ENCODE measurements around the gene FERD3L. TPM values are rescaled to one million over a fixed set of nuclear protein-coding genes. Genes with fewer than 3 reads are reported as not detected.

Gene FERD3L
- total RNA-seq, 2 donors from 2014 or later: not detected

DNA sequence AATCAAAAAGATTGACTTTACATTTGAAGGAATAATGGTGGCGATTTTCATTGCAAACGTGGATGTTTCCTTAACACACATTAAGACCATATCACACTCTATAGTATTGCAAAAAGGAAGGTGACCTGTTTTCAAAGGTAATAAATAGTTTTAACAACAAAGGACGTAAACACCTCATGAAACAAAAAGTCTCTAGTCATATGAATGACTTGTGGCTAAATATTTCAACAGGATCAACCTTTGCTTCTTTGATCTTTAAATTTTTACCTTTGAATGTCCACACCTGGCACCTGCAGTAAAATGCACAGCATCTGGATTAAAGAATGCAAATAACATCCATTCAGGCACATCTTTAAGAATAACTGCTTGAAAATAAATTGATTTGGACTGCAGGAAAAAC, 30.0 kb upstream of the FERD3L start:
- TF ChIP-seq, protein P1, sequence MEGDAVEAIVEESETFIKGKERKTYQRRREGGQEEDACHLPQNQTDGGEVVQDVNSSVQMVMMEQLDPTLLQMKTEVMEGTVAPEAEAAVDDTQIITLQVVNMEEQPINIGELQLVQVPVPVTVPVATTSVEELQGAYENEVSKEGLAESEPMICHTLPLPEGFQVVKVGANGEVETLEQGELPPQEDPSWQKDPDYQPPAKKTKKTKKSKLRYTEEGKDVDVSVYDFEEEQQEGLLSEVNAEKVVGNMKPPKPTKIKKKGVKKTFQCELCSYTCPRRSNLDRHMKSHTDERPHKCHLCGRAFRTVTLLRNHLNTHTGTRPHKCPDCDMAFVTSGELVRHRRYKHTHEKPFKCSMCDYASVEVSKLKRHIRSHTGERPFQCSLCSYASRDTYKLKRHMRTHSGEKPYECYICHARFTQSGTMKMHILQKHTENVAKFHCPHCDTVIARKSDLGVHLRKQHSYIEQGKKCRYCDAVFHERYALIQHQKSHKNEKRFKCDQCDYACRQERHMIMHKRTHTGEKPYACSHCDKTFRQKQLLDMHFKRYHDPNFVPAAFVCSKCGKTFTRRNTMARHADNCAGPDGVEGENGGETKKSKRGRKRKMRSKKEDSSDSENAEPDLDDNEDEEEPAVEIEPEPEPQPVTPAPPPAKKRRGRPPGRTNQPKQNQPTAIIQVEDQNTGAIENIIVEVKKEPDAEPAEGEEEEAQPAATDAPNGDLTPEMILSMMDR (IDR thresholded peaks at IDR 0.05): no peak
- ATAC-seq (ENCODE audit: insufficient number of reproducible peaks, low FRiP score, low read depth) (no peak), DNase-seq (ENCODE audit: low spot score) (no peak)
- Histone ChIP-seq H3K4me3 (no peak overlapping the region), H3K27ac (no peak overlapping the region), H3K9me3 (no peaks in the 10 kb centered on the region), H3K27me3 (replicated peaks; ENCODE audit: insufficient read depth) (no peaks in the 10 kb centered on the region), H3K4me1 (ENCODE audit: control insufficient read depth in 1 of 2, low read depth in 2 of 2) (no peaks in the 10 kb centered on the region), H3K36me3 (no peaks in the 10 kb centered on the region)

DNA sequence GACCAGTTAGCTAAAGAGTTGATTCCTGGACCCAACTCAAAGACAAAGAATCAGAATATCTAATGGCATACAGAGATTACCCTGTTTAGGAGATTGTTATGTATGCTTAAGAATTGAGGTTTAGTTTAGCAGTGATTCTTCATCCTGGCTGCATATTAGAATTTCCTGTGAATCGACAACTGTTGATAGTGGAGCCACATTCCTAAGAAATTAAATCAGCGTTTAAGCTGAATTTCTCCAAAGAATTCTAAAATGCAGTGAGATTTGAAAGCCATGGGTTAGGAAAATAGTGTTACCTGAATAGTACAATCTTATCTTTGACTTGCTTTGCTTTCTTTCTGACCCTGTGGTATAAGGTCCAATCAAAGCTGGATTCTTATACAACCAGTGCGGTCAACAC, 16.4 kb upstream of the FERD3L start:
- TF ChIP-seq, protein P1 (IDR thresholded peaks at IDR 0.05): no peak
- Histone ChIP-seq H3K36me3 (no peaks in the 10 kb centered on the region), H3K4me1 (ENCODE audit: control insufficient read depth in 1 of 2, low read depth in 2 of 2) (no peaks in the 10 kb centered on the region), H3K27ac (no peak overlapping the region), H3K4me3 (no peak overlapping the region), H3K9me3 (no peaks in the 10 kb centered on the region), H3K27me3 (replicated peaks; ENCODE audit: insufficient read depth) (no peaks in the 10 kb centered on the region)
- ATAC-seq (ENCODE audit: insufficient number of reproducible peaks, low FRiP score, low read depth) (no peak), DNase-seq (ENCODE audit: low spot score) (no peak)

DNA sequence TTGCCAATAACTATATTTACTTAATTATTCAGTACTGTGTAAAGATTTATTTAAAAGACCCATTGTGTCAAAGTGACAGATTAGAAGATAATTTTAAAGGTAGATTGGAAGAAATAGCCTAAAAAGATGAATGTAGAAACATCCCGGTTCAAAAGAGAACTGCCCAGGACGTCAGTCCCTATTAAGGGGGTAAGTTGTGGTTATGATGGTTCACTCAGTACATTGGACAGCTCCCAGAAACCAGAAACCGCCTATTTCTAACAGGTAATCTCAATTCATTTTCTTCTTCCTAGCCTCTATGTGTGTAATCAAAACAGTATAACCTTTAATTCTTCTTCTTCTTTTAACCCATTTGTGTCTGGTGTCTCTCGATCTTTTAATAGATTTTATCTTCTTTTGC, 1.5 kb upstream of the FERD3L start:
- no peak for DNase-seq (ENCODE audit: low spot score)
- Histone ChIP-seq H3K27ac (no peak overlapping the region), H3K4me1 (ENCODE audit: control insufficient read depth in 1 of 2, low read depth in 2 of 2) (peaks cover 0 to 12% of the 10 kb centered on the region in 2 donors), H3K9me3 (no peaks in the 10 kb centered on the region), H3K27me3 (replicated peaks; ENCODE audit: insufficient read depth) (no peaks in the 10 kb centered on the region), H3K4me3 (no peak overlapping the region), H3K36me3 (no peaks in the 10 kb centered on the region)
- no peak for ATAC-seq (ENCODE audit: insufficient number of reproducible peaks, low FRiP score, low read depth)
- TF ChIP-seq, protein P1 (IDR thresholded peaks at IDR 0.05): no peak

DNA sequence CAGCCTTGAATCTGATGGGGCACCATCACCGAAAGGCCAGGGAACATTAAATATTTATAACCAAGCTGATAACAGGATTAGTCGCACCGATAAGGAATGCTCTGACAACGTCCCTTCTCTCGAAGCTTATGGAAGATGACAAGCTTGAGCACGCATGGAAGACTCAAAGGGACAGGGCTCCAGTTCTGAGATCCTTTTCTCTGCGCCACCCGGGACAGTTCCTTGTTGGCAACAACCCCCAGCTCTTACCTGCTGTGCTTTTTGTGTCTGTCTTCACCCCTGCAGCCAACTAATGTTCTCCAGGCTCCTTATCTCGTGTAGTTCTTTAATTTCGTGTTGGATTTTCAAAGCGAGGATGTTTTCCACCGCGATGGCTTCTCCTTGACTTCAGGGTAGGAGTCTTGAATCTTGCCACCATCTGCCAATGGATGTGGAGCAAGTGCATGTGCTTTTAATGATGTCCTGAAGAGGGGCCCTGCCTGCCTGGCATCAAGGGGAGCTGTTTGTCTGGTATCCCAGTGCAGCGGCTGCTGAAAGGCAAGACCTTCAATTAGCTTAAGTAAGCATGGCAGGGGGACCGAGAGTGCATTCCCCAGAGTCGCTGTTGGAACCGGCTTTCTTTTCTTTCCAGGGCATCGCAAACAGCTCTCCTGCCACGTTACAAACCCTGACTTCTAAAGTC, 354 bp upstream of the FERD3L start:
- DNase-seq (ENCODE audit: low spot score) (no peak), ATAC-seq (ENCODE audit: insufficient number of reproducible peaks, low FRiP score, low read depth) (no peak)
- no peaks in the 10 kb centered on the region for H3K27me3 ChIP-seq (replicated peaks; ENCODE audit: insufficient read depth)
- H3K27ac ChIP-seq: no peak overlapping the region
- TF ChIP-seq, protein P1 (IDR thresholded peaks at IDR 0.05): no peak
- peak overlapping the region; percentile 65 for H3K4me3 ChIP-seq
- no peaks in the 10 kb centered on the region for H3K36me3 ChIP-seq
- H3K4me1 ChIP-seq (ENCODE audit: control insufficient read depth in 1 of 2, low read depth in 2 of 2): peaks cover 0 to 12% of the 10 kb centered on the region in 2 donors
- no peaks in the 10 kb centered on the region for H3K9me3 ChIP-seq

DNA sequence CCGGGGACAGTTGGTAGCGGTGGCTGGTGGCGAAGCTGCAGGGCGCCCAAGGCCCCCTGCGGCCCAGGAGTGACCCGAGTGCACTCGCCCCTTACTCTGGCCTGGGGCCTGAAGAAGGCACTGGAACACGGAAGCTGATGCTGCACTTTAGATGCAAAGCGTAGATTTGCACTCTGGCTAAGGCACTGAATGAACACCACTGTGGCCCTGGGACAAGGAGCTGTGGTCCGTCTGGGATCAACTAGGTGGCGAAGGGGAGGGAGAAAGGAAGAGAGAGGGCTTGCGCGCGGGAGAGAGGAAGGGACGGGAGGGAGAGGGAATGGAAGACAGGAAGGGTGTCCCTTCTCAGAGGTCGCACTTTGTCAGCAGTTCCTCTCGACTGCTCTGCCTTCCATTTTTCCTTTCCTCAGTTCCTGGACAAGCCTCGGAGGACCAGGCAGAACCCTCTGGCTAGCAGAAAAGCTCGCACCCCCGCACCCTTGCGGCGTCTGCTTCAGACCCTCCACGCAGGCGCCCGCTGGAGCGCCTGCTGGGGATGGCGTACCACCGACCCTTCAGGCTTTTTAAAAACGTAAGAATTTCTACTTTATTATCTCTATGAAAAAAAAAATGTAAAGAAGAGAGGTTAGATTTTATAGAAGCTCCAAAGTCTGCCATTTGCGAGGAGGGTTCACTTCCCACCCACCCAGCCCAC, 1.2 kb downstream of the FERD3L start:
- ATAC-seq (ENCODE audit: insufficient number of reproducible peaks, low FRiP score, low read depth) (no peak), DNase-seq (ENCODE audit: low spot score) (no peak)
- H3K27me3 ChIP-seq (replicated peaks; ENCODE audit: insufficient read depth): no peaks in the 10 kb centered on the region

More for the DNA sequence above, 1.2 kb downstream of the FERD3L start:
- TF ChIP-seq, protein P1 (IDR thresholded peaks at IDR 0.05): no peak
- H3K4me1 ChIP-seq (ENCODE audit: control insufficient read depth in 1 of 2, low read depth in 2 of 2): peaks cover 0 to 12% of the 10 kb centered on the region in 2 donors
- peak overlapping the region; percentile 65 for H3K4me3 ChIP-seq
- no peaks in the 10 kb centered on the region for H3K9me3 ChIP-seq
- H3K36me3 ChIP-seq: no peaks in the 10 kb centered on the region
- no peak overlapping the region for H3K27ac ChIP-seq
